Loucy (cell line): ENCODE measurements around the gene LRBA.

ENCODE experiments used
- CTCF ChIP-seq: fragments of 200-600 bp; sonication (generic); conservative IDR thresholded peaks from 2 replicates; pipeline ENCODE4 v1.5.1; 2014; ENCODE audit warnings: mild to moderate bottlenecking, antibody characterized with exemption, low read length
- EZH2phosphoT487 ChIP-seq: fragments of 200-600 bp; IDR thresholded peaks from 2 replicates; pipeline ENCODE4 v1.6.1; 2018; ENCODE audit warnings: antibody characterized with exemption, mild to moderate bottlenecking, moderate library complexity, borderline replicate concordance

- TF ChIP-seq CTCF, result no peak
- no peak for TF ChIP-seq EZH2phosphoT487
Measured at GRCh38 chr4:150348079-150348478, 667.0 kb downstream of the LRBA start.
